ENCODE results near the gene VGLL2. TPM values are rescaled to one million over a fixed set of nuclear protein-coding genes. Genes with fewer than 3 reads are reported as not detected.

Gene VGLL2
- total RNA-seq, 4 donors from 2014 or later, result not detected

- Histone ChIP-seq H3K27ac (replicated peaks in 1 of 4) (no peak overlapping the region), H3K4me1 (no peaks in the 10 kb centered on the region), H3K4me3 (no peak overlapping the region), H3K36me3 (no peaks in the 10 kb centered on the region), H3K9me3 (no peaks in the 10 kb centered on the region), H3K27me3 (no peaks in the 10 kb centered on the region)
- WGBS, result 73% methylated on average over 1 of the region's 1 CpG
- DNase-seq (ENCODE audit: extremely low spot score), result no peak
- intact Hi-C loops (cut with DNase I), result no loop called here
- no peak for TF ChIP-seq CTCF (IDR thresholded peaks at IDR 0.05)
- no peak for TF ChIP-seq EP300 (IDR thresholded peaks at IDR 0.05)
- TF ChIP-seq POLR2A (IDR thresholded peaks at IDR 0.05; ENCODE audit: low read depth), result no peak
- TF ChIP-seq POLR2AphosphoS5 (IDR thresholded peaks at IDR 0.05), result no peak
These were observed 37.2 kb upstream of the VGLL2 start for GRCh38 chr6:117228202-117228601.

- H3K4me3 ChIP-seq, result no peak overlapping the region
- no peaks in the 10 kb centered on the region for H3K9me3 ChIP-seq
- no peak for DNase-seq (ENCODE audit: extremely low spot score)
- H3K36me3 ChIP-seq, result no peaks in the 10 kb centered on the region
- no peaks in the 10 kb centered on the region for H3K4me1 ChIP-seq
- TF ChIP-seq POLR2AphosphoS5 (IDR thresholded peaks at IDR 0.05), result no peak
- TF ChIP-seq POLR2A (IDR thresholded peaks at IDR 0.05; ENCODE audit: low read depth), result no peak
- TF ChIP-seq EP300 (IDR thresholded peaks at IDR 0.05), result no peak
- TF ChIP-seq CTCF (IDR thresholded peaks at IDR 0.05), result no peak
- no peaks in the 10 kb centered on the region for H3K27me3 ChIP-seq
- 85% methylated on average over 1 of the region's 1 CpG for WGBS
- H3K27ac ChIP-seq (replicated peaks in 1 of 4), result no peak overlapping the region
- intact Hi-C loops (cut with DNase I), result no loop called here
These were observed 35.5 kb upstream of the VGLL2 start for GRCh38 chr6:117229870-117230269.

- Histone ChIP-seq H3K4me1 (no peaks in the 10 kb centered on the region), H3K9me3 (no peaks in the 10 kb centered on the region), H3K27me3 (no peaks in the 10 kb centered on the region), H3K36me3 (no peaks in the 10 kb centered on the region), H3K4me3 (no peak overlapping the region), H3K27ac (replicated peaks in 1 of 4) (no peak overlapping the region)
- WGBS, result 77% methylated on average over 2 of the region's 2 CpGs
- DNase-seq (ENCODE audit: extremely low spot score), result no peak
- intact Hi-C loops (cut with DNase I), result no loop called here
- TF ChIP-seq POLR2AphosphoS5 (IDR thresholded peaks at IDR 0.05) (no peak), CTCF (IDR thresholded peaks at IDR 0.05) (no peak), EP300 (IDR thresholded peaks at IDR 0.05) (no peak), POLR2A (IDR thresholded peaks at IDR 0.05; ENCODE audit: low read depth) (no peak)
These were observed 33.9 kb upstream of the VGLL2 start for GRCh38 chr6:117231466-117231865.

- no peak overlapping the region for H3K27ac ChIP-seq (replicated peaks in 1 of 4)
- TF ChIP-seq CTCF (IDR thresholded peaks at IDR 0.05) (no peak), EP300 (IDR thresholded peaks at IDR 0.05) (no peak), POLR2AphosphoS5 (IDR thresholded peaks at IDR 0.05) (no peak), POLR2A (IDR thresholded peaks at IDR 0.05; ENCODE audit: low read depth) (no peak)
- H3K36me3 ChIP-seq, result no peaks in the 10 kb centered on the region
- WGBS, result 65% methylated on average over 4 of the region's 4 CpGs
- no peak for DNase-seq (ENCODE audit: extremely low spot score)
- no peaks in the 10 kb centered on the region for H3K27me3 ChIP-seq
- no peaks in the 10 kb centered on the region for H3K4me1 ChIP-seq
- no peak overlapping the region for H3K4me3 ChIP-seq
- H3K9me3 ChIP-seq, result no peaks in the 10 kb centered on the region
- intact Hi-C loops (cut with DNase I), result no loop called here
These were observed 33.2 kb upstream of the VGLL2 start for GRCh38 chr6:117232196-117232595.

- intact Hi-C loops (cut with DNase I), result no loop called here
- 50% methylated on average over 3 of the region's 3 CpGs for WGBS
These were observed 32.2 kb upstream of the VGLL2 start for GRCh38 chr6:117233145-117233544.

More at GRCh38 chr6:117233145-117233544, 32.2 kb upstream of the VGLL2 start:
- Histone ChIP-seq H3K27ac (replicated peaks in 1 of 4) (no peak overlapping the region), H3K9me3 (no peaks in the 10 kb centered on the region), H3K4me1 (no peaks in the 10 kb centered on the region), H3K27me3 (no peaks in the 10 kb centered on the region), H3K4me3 (no peak overlapping the region), H3K36me3 (no peaks in the 10 kb centered on the region)
- DNase-seq (ENCODE audit: extremely low spot score), result no peak
- TF ChIP-seq POLR2A (IDR thresholded peaks at IDR 0.05; ENCODE audit: low read depth) (no peak), CTCF (IDR thresholded peaks at IDR 0.05) (no peak), POLR2AphosphoS5 (IDR thresholded peaks at IDR 0.05) (no peak), EP300 (IDR thresholded peaks at IDR 0.05) (no peak)
